HG02642 (cell line): ENCODE data around the gene CCDC184.
"Not testable (repeated sequence)": the region's sequence is repeated elsewhere in the genome, so short reads cannot be mapped to it uniquely, and the experiment has no call there.

Experiments used
- ATAC-seq: cut with Tn5 transposase; IDR thresholded peaks from one replicate; pipeline ENCODE4 v1.9.1; 2021; ENCODE audit warnings: mild to moderate bottlenecking; ENCODE audit not compliant: unreplicated experiment, poor library complexity

CCDC184 gene

DNA sequence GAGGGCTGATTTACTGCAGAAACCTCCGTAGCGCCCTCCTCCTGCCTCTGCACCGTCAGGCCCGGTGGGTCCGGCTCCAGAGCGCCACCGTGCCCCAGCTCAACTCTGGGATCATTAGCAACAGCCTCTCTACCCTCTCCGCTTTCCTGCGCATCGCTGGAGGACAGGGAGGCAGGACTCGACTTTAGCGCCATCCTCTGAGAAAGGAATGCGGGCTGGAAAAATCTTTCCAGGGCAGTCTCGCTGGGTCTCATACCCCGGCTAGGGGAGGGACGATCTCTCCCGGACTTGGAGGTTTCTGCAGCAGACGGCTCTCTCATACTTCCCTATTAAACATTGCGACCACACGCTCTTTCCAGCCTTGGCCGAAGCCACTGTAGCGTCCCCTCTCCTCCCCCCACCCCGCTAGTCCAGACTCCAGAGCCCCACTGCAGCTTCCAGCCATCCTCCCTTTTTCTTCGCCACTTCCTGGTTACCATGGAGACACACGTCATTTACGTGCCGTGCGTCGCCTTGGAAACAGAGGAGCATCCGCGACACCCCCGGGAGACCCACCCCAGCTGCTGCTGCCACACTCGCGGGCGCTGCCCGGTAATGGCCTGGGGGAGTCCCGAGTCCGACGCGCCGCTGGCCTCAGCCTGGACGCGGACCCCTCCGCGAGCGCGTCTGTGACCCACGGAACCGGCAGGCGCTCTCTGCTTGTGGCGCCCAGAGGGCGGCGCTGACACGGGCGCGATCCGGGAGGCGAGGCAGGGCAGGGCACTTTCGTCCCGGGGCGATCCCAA, at the start of gene CCDC184:
CCDC184 (plus strand) TSS at position 554 of the 785 bp plus-strand sequence. CDS start 479 bp downstream, outside the sequence.
- peak; percentile 75 for ATAC-seq

DNA sequence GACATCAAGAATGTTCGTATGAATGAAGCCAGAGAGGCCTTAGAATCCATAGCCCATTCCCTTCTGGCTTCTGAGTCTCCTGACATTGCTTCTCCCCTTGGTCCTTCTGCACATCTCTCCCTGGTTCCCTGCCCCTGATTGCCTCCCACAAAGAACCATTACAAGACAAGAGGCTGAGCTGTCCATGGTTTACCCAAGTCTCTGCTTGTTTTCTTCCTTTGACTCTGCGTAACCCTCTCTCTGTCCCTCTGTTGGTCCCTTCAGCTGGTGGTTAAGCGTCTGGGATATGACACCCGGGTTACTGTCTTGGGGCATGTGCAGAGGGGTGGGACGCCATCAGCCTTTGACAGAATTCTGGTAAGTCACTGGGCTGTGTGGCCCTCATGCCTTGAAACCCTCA, 48.4 kb upstream of the CCDC184 start:
- no peak for ATAC-seq

DNA sequence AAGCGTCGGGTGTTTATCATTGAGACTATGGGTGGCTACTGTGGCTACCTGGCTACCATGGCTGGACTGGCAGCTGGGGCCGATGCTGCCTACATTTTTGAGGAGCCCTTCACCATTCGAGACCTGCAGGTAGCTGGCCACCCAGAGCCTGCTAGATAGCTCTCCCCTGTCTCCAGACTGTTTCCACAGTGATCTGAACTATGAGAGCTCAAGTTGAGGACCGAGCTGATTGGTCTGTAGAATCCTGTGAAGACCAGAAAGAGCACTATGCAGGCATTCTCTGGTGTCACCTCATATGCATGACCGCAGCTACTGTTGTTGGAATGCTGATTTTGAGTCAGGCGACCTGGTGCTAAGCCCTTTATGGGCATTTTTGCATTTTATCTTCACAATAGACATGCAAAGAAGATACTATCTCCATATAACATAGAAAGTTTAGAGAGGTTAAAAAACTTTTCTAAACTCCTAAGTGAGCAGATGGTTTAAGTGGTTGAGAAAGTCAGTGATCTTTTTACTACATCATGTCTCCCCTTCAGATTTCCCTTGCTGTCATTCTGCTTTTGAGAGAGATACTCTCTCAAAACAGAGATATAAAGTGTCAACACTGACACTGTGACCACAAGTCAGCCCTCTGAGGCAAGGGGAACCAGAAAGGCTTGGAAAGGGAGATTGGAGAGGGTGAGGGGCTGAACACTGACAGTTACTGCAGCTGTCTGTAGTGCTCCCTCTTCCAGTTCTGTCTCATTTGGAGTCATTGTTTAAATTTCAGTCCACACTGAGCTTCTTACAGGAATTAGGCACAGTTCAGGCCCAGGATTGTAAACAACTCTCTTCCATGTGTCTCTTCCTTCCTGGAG, 40.4 kb upstream of the CCDC184 start:
- ATAC-seq = no peak

DNA sequence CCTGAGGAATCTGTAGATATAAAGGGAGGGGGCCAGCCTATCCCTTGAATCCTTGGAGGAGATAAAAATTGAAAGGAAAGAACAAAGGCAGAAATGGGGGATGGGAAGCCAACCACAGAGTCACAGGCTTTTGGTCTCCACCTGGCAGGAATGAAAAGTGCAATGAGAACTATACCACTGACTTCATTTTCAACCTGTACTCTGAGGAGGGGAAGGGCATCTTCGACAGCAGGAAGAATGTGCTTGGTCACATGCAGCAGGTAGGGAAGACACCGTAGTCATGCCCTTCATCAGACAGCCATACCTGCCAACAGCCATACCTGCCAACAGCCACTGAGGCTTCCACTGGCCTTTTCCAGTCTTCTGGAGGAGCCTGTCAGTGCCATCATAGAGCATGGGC, 39.5 kb upstream of the CCDC184 start:
- no peak for ATAC-seq

DNA sequence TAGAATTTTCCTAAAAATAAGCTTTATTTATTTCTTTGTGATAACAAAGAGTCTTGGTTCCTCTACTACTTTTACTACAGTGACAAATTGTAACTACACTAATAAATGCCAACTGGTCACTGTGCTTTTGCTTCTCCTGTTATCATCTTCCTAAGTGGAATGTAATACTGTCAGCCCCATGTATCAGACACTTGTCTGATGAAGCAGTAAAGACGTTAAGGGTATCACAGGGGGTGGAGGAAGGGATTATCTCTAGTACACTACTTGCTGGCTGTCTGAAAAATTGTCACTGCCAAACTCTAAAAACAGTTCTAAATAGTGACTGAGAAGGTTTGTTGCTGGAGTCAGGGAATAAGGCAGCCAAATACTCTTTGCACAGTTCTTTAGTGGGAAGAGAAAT, 37.5 kb upstream of the CCDC184 start:
- no peak for ATAC-seq

DNA sequence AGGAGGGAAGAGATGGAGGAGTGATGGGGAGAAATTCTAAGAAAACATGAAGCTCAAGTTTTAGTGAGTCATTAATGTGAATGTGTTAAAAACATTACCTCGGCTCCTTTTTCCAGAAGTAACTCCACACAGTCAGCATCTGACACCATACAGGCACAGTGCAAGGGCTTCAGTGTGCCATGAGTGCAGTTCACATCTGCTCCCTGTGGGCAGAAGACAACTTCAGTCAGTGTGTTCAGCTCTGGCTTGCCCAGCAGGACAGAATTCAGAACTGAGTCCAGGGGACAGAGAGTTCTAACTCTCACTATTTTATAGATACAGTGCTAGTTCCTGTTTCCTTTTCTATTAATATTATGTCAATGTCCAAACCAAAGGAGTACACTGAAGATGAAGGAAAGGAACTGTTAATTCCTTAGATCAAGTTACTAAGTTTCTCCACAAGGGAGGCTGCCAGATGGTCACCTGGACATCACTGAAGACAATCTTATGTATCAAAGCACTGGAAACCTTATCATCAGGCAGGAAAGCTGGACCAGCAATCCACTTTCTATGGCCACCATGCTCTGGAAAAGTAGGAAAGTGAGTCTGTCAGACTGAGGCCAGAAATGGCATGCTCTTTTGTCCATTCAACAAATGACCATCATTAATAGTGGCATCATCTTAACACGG, 32.2 kb upstream of the CCDC184 start:
- no peak for ATAC-seq

DNA sequence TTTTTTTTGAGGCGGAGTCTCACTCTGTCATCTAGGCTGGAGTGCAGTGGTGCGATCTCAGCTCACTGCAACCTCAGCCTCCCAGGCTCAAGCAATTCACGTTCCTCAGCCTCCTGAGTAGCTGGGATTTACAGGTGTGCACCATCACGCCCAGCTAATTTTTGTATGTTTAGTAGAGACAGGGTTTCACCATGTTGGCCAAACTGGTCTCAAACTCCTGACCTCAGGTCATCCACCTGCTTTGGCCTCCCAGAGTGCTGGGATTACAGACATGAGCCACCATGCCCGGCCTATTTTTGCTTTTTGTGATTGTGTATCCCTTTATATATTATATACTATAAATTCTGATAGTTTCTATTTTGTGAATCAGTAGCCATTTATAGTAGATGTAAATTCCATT, 27.7 kb upstream of the CCDC184 start:
- not testable (repeated sequence) for ATAC-seq

DNA sequence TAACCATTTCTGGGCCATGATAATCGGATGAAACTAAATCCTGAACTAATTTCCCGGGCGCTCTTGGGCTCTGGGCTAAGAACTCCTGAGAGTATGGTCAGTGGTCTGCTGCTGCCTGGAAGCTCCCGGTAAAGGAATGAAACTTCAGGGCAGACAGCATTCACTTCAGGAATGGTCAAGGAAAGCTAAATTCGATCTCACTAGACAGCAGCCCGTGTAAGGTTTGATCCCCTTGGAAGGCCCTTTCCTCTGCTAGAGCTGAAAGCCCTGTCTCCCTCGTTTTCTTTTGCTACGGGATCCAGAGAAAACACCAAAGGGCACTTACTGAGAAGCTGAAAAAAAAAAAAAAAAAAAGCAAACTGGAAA, 26.8 kb upstream of the CCDC184 start:
- ATAC-seq = no peak

DNA sequence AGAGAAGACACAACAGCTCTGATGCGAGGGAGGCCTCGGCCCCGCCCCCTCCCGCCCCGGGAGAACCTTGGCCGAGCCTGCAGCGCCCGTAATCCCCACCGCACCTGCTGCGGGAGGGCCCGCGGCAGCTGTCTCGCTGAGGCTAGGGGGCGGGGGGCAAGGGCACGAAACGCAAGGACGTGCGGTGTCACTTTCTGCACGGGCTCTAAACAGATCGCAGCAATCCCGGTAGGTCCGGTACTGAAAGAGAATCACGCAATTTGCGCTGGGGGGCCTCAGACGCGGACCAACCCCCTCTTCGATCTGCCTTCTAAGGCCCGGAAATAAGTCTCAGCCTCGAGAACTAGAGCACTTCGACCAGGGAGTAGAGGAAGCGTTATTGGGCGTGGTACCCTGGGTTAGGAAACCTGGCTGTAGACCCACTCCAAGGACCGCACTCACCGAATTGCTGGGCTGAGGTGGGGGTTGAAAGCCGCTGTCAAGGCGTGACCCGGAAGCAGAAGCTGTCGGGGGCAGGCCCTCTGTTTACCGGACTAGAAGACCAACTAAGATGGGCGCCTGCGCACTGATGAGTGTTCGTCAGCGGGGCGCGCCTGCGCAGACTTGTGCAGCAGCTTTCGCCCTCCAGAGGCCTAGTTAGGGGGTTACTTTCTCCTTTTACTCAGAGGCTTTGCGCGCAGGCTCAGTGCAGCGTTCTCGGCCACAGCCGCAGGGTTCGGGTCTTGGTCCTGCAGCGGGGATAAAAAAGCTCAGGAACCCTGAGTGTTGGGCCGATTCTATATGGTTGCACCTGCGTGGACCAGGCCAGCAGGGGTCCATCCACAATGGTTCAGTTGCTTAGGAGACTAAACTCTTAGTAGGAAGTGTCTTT, 26.2 kb upstream of the CCDC184 start, which contains the start of gene ASB8:
ASB8 (minus strand) TSS at position 498 of the 871 bp plus-strand sequence. CDS start 4,019 bp downstream, outside the sequence.
- ATAC-seq = peak; percentile 93

DNA sequence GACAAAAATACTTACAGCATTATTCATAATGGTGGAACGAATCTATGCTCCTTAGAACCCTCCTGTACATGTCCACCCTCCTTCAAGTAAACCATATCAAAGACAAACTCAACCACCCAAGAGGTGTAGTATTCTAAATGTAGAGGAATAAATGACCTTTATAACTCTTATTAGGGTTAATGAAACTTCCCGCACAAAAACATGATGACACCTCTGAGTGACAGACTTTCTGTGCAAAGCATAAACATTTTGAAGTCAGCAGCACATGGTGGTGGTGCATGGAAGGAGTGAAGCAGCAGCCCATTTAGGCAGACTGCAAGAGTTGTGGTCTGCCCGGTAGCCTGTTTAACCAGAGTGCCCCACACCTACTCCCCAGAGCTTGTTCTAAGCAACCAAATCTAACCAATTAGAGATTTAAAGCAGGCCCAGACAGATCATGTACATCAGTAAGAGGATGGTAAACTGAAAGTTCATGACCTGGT, 25.5 kb upstream of the CCDC184 start:
- no peak for ATAC-seq

DNA sequence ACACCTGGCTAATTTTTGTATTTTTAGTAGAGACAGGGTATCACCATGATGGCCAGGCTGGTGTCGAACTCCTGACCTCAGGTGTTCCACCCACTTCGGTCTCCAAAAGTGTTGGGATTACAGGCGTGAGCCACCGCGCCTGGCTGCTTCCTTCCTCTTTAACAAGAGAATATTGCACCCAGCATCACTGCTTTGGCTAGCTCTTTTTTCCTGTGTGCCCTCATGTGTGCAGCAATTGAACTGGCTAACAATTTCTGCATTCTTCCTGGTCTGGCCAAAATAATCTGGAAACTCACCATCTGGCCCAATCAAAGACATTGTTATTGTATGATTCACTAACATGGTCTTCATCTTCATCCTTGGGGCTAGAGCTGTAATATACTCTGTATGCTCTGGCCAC, 23.4 kb upstream of the CCDC184 start:
- ATAC-seq = no peak

DNA sequence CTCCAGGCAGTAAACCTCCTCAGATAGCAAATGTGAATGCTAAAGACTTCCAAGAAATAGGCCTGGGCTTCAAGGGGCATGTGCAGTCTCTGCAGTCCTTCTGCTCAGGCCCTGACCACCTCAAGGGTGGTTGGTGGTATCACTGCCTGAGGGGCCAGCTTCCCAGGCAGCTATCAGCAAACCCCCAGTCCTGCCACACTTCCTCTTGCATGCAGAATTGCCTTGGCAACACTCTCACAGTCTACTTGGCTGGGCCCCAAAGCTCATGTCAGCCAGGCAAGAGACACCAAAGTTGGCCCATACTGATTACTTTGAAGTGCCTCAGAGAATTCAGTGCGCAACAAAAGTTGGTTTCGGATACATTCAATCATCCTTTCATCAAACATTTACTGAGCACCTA, 22.6 kb upstream of the CCDC184 start:
- no peak for ATAC-seq

DNA sequence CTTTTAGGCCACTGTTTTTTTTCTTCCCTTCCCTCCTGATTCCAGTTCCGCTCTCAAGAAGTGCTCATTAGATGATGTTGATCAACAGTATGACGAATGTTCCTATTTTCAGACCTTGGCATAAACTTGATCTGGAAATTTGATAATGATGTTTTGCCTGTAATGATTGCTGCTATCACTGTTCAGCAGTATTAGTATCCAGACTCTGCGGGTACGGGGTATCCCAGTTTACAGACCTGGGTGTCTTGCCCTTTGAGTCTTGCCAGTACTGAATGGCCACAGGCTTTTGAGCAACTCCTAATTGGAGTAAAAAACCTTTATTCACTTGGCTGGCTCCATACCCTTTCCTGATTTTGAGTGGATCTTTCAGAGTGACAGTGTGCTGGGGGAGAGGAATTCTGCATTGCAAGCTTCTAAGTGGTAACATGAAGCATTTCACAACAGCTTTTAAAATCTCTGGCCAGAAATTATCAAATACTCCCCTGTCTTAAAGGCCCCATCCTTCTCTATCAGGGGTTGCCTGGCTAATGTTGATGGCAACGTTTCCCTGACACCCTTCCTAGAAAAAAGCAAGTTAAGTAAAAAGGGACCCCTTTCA, 20.2 kb upstream of the CCDC184 start:
- no peak for ATAC-seq

DNA sequence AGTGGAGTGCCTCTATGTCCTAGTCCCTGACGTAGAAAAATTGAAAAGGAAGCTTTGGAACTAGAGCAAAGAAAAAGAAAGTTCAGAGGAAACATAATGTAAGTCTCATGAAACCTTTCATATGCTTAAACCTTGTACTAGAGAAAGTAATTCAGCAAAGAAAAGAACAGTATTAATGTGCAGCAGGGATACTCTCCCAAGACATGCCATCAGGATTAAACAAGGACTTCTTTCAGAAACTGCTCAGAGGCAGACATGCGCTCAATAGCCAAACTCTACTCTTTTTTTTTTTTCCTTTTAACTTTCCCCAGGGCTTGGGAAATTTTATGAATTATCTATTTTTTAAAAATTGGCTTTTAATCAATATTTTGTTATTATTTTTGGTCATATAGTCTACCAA, 19.0 kb upstream of the CCDC184 start:
- no peak for ATAC-seq

DNA sequence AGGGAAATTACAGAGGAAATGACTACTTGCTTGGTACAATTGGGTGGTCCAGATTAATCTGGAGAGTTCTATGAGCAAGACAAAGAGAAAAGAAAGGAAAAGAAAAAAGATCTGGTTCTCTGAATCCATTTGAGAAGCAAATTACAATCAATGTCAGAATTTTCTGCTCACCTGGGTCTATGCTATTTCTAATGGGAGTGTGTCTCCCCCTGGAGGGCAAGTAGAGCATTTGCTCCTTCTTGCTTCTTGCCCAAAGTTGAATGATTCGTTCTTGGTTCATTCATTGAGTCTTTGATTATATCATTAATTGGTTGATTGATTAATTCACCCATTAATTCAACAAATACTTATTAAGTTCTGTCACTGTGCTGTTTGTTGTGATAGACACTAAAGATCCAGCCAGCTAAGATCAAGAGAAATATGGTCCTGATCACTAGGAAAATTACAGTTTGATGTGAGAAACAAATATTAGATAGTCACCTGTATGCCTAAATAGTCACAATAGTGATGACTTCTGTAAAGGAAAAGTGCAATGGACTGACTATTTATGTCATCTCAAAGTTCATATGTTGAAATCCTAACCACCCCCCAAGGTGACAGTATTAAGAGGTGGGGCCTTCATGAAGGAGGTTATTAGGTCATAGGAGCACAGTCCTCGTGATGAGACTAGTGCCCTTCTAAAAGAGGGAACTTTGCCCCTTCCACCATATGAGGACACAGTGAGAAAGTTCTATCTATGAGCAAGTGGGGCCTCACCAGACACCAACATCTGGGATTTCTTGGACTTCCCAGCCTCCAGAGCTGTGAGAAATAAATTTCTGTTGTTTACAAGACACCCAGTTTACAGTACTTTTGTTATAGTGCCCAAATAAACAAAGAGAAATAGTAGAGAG, 18.1 kb upstream of the CCDC184 start:
- peak; percentile 51 for ATAC-seq

DNA sequence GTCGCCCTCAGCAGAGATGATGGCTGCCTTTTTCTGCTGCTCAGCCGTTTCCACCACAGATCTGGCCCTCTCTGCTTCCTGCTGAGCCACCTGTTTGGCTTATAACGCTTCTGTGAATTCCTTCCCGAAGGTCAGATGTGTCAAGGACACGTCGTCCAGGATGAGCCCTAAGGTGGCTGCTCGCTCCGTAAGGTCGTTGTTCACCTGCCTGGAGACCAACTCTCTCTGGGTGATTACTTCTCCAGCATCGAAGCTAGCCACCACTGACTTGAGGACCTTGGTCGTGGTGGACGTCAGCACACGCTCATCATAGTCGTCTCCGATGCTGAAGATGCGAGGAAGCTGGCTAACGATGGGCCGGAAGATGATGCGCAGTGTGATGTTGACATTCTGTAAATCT, 14.4 kb upstream of the CCDC184 start:
- ATAC-seq = no peak

DNA sequence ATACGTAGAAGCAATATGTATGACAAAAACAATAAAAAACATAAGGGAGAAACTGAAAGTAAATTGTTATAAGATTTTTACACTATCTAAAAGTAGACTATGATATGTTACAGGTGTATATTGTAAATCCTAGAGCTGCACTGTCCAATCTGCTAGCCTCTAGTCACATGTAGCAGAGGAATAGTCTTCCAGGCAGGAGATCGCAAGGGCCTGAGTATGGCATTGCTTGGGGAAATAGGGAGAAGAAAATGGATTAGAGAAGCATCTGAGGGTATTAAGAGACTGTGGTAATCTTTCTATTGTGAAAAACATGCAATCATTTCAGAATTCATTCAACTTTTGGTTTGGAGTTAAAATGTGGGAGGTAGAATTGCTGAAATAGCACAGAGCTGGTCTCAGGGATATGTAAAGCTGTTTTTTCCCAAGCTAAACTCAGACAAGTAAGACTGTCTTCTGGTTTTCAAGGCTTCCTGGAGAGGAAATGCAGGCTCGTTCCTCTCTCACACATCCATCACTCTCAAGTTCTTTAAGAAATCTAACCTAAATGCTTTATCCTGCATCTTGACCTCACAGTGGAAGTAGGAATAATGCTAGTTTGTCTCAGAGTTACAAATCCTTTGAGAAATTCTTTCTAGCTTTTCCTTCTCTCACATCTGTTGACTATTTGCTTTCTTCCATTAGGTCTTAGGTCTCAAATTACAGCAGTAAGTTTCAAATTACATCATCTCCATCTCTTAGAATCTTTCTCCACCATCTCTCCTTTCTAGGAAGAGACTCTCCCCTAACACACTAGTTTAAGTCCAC, 7.6 kb upstream of the CCDC184 start:
- no peak for ATAC-seq

DNA sequence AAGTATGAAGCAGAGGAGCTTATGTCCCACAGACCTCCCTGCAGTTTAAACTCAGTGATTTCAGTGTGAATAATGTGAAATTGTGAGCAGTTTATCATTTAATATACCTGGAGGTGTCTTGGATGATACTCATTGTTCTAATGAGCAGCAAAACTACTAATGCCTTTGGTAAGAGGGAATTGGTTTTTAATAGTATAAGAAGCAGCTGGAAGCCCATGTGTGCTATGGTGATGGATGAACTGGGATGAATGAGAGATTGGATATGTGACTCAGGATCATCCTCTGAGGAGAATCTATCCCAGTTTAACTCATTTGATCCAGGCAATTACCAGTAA, 7.1 kb upstream of the CCDC184 start:
- no peak for ATAC-seq
